Measurements from ENCODE around the gene MICAL2.

MICAL2 gene

DNA sequence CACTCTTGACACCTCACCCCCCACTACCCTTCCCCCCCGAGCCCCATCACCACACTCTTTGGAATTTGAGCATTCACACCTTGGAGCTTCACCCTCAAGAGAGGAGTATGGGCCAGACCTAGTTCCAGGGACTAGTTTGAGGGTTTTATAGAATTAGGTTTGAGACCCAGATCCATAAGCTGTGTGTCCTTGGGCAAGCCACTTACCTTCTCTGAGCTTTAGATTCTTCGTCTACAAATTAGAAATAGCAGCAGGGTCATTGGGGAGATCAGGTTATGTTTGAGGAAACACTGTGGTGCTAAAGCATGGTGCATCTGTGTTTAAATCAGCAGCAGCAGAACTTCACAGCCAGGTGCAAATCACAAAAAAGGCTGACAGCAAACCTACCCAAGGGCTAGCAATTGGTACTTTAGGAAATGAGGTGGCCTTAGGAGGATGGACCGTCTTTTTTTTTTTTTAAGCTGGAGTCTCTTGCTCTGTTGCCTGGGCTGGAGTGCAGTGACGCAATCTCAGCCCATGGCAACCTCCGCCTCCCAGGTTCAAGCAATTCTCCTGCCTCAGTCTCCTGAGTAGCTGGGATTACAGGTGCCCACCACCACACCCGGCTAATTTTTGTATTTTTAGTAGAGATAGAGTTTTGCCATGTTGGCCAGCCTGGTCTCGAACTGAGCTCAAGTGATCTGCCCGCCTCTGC lies 114.8 kb downstream of the MICAL2 start:
- no peak for DNase-seq (ENCODE audit: low read depth, low spot score)

DNA sequence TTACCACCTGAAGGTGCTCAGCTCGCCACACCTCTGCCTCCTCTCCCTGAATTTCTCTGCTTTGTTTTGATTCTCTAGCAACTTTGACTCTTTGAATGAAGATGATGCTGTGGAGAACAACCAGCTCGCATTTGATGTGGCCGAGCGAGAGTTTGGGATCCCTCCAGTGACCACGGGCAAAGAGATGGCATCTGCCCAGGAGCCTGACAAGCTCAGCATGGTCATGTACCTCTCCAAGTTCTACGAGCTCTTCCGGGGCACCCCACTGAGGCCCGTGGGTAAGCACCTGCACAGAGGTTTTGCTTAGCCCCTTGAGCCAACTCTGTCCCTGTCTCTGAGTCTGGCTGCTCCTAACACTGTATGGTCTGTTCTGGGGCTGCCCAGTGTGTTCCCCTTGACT lies 115.7 kb downstream of the MICAL2 start:
- DNase-seq (ENCODE audit: low read depth, low spot score) = no peak

DNA sequence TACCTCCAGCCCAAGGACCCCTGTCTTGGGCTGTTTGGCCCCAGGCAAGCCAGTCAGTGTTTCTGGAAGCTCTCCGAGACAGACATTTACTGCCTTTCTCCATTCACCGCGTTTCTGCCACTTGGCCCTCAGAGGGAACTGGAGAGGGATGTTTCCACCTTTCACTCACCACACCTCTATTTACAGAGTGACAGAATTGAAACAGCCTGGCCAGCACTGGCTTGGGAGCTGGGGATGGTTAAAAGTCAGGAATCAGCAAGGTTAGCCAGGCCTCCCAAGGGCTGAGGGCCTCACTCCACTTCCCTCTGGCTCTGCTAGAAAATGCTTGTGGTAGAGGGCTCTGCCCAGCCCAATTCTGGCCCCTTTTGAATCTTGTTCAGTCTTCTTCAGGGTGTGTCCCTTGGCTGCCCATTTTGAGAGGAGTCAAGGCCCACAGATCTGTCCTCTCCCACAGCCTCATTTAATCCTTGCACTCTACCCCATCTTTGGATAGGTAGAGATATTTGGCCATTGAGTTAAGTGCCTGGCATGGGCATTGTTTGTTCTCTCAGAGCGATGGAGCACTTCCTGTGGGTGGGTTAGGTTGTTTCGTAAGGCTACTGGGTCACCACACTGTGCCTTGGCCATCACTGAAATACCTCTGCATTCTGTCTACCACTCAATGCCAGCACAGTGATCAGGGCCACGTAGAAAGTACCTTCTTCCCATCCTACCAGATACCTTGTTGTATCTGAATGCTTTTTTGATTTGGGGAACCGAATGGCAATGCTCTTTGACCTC lies 119.2 kb downstream of the MICAL2 start:
- DNase-seq (ENCODE audit: low read depth, low spot score) = no peak

DNA sequence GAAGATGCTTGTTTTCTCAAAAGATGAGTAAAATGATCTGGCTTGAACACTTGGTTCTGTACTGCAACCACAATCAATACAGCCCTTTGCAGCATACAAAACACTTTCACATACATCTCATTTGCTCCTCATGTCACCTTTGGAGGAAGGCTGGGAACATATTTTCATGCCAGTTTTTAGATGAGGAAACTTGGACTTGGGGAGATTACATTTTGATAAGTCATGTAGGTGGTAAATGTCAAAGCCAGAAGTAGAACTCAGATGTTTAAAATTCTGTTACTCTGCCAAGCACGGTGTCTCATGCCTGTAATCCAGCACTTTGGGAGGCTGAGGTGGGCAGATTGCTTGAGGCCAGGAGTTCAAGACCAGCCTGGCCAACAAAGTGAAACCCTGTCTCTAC lies 121.8 kb downstream of the MICAL2 start:
- DNase-seq (ENCODE audit: low read depth, low spot score) = no peak

DNA sequence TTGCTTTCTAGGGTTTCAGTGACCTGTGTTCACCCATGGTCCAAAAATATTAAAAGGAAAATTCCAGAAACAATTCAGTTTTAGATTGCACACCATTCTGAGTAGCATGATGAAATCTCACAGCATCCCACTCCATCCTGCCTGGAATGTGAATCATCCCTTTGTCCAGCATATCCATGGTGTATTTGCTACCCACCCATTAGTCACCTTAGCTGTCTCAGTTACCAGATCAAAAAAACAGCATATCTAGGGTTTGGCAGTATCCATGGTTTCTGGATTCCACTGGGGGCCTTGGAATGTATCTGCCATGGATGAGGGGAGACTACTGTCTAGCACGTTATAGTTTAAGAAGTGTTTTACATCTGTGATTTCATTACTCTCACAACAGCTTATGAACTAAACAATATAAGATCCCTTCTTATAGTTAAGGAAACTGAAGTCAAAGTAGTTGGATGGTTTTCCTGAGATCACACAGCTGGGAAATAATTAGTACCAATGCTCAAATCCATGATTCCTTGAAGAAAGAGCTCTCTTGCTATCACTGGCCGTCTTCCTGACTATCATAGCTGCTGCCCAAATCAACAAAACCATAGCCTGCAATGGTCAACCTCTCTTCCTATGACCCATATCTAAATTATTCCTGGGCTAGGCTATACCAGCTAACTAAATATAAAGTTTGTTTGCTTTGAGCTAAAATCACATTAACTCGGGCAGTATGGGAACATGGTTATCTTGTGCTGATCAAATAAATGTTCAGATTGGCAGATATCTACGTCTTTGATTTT lies 122.6 kb downstream of the MICAL2 start:
- no peak for DNase-seq (ENCODE audit: low read depth, low spot score)

DNA sequence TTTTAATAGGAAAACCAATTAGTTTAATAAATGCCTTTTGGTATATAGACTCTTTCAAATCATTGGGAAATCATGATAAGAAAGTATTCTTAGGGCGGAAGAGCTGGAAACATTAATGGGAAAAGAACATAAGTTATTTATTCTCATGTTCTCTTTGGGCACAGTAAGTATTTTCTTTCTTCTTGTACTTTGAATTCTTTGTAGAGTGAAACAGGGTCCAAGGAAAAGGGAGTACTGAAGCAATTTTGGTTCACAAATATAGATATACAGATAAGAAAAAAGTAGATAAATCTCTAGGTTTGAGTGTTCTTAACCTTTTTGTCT lies 123.2 kb downstream of the MICAL2 start:
- no peak for DNase-seq (ENCODE audit: low read depth, low spot score)

DNA sequence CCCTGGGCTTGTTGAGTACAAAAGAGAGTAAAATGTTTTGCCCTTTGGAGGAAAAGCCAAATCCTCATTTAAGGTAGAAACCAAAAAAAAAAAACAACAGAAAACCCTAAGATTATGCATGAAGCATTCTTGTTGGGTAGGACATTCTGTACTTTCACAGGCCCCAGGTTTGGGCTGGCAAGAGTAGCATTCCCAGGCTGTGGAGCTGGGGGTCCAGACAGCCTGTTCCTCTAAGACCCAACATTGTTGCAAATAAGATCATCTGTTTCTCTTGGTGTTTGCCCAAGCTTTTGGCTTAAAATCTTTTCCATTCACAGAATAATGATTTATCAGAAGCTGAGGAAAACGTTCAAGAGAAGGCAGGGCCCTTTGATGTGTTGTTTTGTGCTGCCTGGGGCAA lies 123.8 kb downstream of the MICAL2 start:
- DNase-seq (ENCODE audit: low read depth, low spot score) = no peak

DNA sequence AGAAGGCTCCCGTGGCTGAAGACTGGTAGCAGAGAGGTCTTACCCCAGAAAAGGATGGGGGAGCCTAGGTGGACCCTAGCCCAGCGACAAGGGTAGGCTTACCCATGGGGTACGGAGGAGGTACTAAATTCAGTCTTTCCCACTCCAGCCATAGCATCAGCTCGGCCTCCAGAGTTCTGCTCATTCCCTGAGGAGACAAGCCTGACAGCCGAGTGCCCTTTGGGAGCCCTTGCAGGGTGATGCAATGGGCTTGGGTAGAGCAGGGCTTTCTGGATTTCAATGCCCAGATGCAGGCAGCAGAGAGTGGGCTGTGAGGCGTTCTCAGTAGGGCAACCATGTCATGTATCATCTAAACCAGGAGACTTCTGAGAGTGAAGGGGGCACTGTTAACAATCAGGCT lies 124.7 kb downstream of the MICAL2 start:
- DNase-seq (ENCODE audit: low read depth, low spot score) = no peak

DNA sequence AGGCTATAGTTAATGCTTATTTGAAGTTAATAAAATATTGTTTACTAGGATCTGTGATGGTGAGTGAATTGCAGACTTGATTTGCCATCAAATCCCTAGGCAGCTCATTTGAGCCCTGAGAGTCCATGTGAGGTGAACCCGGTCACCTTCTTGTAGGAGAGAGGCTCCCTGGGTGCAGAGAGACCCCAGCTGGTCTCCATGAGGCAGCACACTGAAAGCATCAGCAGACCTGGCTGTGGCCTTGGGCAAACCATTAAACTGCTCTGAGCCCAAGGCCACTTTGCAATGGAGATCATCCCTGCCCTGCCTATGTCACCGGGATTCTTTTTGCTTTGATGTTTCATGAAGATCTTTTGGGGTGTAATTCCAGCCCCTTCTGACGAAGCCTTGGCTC lies 125.2 kb downstream of the MICAL2 start:
- DNase-seq (ENCODE audit: low read depth, low spot score) = no peak

DNA sequence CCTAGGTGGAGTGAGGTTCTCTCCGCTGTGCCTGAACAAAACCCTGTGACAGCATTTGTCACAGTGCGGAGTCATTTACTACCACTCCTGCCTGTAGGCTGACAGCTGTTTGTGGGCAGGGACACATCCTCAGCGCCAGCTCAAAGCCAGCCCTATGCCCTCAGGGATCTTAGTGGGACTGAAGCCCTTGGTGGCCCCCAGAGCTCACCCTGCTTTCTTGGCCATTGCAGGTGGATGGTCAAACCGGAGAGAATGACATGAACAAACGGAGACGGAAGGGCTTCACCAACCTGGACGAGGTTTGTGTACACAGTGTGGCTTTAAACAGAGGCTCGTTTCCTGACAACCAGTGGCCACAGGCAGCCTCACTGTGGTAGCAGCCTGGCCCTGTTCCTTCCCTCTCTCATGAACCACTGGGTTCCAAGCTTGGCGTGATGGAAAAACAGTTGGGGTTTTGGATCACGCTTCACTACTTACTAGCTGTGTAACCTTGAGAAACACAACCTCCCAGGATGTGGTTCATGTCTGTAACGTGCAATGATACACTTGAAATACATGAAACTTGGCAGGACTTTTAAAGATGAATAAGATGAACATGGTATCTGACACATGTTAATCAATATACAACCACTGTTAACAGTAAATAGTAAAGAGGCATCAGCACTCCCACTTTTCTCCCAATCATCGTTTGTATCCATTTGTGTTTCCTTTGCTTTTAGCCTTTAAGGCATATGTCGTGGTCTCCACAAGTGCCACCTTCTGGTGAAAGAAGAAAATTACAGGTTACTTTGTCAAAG lies 125.8 kb downstream of the MICAL2 start:
- DNase-seq (ENCODE audit: low read depth, low spot score) = no peak

DNA sequence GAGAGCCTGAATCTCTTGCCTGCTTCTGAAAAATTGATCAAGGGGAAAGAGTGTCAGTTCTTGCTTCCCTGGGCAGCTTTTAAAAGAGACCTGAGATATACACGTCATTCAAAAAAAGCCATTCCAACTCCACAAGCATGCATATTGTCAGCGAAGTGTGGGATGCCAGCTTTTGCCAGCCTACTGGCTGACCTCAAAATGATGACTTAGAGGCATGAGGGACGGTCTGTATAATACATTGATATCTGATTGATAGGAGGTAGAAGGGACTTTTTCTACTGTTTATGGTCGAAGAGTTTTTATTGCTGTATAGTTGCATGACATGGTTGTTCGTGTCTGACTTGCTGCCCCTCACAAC lies 126.3 kb downstream of the MICAL2 start:
- DNase-seq (ENCODE audit: low read depth, low spot score) = no peak

DNA sequence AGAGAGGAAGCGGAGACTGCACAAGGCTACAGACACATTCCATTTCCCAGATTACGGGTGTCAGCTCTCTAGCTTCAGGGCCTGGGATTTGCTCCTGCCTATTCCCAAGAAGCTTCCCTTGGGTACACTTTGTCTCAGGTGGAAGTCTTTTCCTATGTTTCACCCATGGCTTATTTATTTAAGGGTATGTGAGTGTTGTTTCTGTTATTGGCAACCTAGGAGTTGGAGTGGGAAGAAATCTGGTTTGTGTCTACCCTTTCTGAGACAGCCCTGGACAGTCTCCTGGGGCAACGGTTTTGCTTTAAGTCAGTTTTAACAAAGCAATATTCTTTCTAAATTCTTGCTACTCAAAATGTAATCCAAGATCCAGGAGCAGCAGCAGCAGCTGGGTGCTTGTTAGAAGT lies 127.0 kb downstream of the MICAL2 start:
- DNase-seq (ENCODE audit: low read depth, low spot score) = no peak

DNA sequence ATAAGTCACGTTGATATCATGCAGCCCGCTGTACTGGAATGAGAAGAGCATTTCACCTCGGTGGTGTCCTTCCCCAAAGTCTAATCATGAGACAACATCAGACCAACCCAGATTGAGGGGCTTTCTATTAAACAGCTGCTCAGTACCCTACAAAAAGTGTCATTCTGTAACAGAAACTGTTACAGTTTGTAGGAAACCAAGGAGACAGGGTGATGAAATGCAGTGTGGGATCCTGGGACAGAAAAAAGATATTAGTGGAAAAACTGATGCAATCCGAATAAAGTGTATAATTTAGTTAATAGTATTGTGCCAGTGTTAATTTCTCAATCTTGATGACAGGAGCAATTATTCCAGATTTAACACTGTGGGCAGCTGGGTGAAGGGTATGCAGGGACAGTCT lies 128.0 kb downstream of the MICAL2 start:
- DNase-seq (ENCODE audit: low read depth, low spot score) = no peak

DNA sequence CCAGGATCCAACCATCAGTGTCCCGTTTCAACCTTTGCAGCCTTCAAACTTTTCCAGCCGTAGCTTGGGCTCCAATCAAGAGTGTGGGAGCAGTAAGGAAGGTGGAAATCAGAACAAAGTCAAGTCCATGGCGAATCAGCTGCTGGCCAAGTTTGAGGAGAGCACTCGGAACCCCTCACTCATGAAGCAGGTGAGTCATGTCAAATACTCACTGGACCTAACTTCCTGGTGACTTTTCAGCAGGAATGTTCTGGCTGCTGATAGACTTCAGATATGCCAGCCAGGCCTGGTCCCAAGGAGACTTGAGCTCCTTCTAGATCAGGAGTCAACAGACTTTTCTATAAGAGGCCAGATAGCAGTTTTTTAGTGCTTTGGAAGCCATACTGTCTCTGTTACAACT lies 129.0 kb downstream of the MICAL2 start:
- DNase-seq (ENCODE audit: low read depth, low spot score) = no peak

DNA sequence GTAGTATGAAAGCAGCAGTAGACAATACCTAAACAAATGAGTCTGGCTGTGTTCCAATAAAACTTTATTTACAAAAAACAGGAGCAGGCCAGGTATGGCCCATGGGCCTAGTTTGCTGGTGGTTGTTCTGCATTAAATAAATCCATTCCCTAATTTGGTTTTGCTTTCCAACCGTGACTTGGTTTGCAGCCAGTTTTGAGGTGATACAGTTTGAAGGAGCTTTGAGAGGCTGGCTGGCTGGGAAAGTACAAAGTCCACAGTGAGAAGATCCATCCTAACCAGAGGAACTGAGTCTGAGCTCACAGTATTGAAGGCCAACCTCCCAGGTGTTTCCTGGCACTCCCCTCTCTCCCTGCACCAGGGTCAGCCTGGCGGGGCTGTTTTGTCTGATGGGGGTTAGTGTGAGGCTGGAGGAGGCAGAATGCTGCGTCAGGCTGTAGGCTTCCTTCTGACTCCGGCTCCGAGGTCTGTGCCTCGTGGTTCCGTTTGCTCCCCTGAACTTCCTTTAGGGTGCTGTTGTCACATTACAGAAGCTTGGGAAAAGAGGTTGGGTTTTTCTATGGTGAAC lies 129.5 kb downstream of the MICAL2 start:
- no peak for DNase-seq (ENCODE audit: low read depth, low spot score)

DNA sequence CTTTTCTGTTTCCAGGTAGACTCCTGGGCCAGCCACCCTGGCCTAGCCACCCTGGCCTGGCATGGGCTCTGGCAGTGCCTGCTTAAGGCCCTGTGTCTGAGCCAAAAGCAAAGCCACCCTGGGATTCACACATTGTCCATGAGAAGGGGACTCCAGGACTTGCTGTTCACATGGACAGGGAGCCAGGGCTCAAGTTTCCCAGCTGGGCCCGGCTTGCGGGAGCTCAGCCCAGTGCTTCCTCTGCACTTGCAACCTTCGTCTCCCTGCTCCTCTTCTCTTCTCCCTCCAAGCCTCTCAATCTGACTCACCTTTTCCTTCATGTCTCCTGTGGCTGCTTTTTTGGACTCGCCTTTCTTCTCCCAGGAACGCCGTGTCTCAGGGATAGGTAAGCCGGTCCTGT lies 130.3 kb downstream of the MICAL2 start:
- DNase-seq (ENCODE audit: low read depth, low spot score) = no peak

DNA sequence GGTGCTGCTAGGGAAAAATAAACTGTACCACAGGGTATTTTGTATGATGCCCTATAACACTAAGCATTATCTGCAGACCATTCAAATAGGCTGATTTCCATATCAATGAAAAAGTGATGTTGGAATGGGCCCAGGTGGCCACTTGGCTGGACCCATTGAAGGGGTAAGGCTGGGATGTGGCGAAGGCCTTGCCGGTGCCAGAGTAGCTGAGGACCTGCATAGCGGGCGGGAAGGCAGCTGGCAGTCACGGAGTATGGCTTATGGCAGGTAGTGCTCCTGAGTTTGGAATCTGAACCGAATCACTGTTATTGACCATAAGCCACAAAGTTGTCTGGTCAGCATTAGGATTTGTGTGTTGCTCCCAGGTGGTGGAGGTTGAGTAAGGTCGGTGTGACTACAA lies 131.0 kb downstream of the MICAL2 start:
- no peak for DNase-seq (ENCODE audit: low read depth, low spot score)

DNA sequence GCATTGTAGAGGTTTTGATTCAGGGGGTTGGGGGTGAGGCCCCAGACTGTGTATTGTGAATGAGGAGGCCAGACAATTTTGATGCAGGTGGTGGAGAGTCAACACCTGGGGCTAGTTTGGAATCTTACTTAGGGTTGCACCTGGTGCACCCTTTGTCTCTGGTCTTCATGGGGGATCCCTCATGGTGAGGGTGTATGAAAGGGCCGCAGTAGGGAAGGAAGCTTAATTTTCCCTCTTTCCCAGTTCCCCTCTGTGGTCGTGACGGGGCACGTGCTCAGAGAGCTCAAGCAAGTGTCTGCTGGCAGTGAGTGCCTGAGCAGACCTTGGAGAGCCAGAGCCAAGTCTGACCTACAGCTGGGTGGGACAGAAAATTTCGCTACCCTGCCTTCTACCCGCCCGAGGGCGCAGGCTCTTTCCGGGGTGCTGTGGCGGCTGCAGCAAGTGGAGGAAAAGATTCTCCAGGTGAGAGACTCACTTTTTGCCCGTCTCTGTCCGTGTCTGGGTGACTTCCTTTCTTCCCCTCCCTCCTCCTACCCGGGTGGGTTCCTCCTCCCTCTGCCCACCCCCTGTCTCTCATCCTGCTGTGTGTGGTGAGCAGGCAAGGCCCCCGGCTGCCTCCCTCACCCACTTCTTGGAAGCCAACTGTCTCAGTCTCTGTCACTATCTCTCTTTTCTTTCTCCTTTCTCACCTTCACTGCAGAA lies 131.7 kb downstream of the MICAL2 start:
- no peak for DNase-seq (ENCODE audit: low read depth, low spot score)

DNA sequence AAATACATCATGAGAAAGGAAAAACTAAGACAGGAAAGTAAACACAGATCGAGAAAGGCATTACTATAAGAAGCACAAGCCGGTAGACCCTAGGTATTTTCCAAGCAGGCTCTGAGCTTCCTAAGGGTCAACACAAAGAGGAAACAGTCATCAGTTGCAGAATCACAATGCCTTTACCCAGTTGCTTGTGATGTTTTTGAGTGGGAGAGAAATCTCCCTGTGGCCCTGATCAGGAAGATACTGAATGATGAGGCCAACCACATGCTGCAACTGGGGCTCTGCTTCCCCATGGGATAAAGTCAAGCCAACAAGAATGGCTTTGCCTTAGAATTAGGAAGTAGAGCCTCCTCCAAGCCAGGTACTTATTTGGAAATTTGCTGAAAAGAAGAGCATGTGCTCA lies 132.6 kb downstream of the MICAL2 start:
- DNase-seq (ENCODE audit: low read depth, low spot score) = no peak

DNA sequence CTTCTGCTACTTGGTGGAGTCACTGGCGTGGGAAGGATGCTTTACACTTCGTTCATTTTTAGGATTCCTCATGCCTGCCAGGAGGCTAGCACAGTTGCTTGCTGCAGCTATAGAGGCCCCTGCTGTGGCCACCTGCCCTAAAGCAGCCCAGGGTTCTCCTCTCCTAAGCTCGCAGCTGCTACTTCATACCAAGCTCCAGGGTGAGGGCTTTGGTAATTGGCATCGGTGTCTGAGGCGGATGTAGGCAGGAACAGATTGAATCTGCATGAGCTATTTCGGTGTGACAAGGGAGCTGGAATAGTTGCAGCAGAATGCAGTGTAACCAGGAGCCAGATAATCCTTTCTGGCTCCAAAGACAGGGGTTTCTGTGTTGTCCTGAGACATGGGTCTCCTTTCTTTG lies 133.1 kb downstream of the MICAL2 start:
- no peak for DNase-seq (ENCODE audit: low read depth, low spot score)

DNA sequence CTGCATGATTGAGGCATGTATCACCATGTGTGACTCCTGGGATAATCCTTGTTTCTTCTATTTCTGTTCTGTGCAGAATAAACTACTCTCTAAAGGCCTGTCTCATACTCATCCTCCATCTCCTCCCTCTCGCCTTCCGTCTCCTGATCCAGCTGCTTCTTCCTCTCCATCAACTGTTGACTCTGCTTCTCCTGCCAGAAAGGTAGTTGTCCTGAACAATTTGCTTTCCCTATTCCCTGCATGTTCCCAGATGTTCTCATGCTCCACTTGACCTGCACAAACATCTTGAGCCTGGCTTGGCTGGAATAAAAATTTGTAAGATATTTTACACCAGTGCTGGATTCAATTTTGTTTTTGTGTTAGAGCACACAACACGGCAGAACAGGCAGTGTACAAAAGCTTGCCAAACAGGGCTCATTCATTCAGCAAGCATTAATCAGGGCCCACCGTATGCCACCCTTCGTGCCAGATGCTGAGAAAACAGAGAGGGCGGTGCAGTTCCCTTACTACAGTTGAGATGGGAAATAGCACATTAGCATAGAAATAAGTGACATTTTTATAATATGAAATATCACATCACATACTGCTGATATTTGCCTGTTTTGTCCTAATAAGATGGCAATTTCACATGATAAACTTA lies 133.6 kb downstream of the MICAL2 start:
- DNase-seq (ENCODE audit: low read depth, low spot score) = no peak
